Measurements from ENCODE around the gene DEK. TPM values are rescaled to one million over a fixed set of nuclear protein-coding genes. Genes with fewer than 3 reads are reported as not detected.

DEK gene
- total and polyA plus RNA-seq, 2 donors (not counting 1 experiment from before 2014, with no cell fraction given), result 13.6 to 114 TPM

- Histone ChIP-seq H3K79me2 (ENCODE audit: control insufficient read depth, insufficient read depth, low read length) (peaks cover 70% of the 10 kb centered on the region), H3K4me3 (ENCODE audit: control extremely low read depth in 1 of 5, extremely low read depth in 1 of 5, insufficient read depth in 1 of 5, low read depth in 2 of 5, low read length in 4 of 5) (peak overlapping the region; percentile 68 to 89 (median 83)), H3K9ac (ENCODE audit: low read length) (peak overlapping the region; percentile 83), H3K27ac (ENCODE audit: low read length in 2 of 2) (peak overlapping the region; percentile 62 to 85), H3K9me3 (ENCODE audit: control extremely low read depth in 1 of 3, control insufficient read depth in 2 of 3, insufficient read depth in 1 of 3, low read length in 2 of 3) (peaks cover 0 to 11% (median 4%) of the 10 kb centered on the region in 3 donors), H4K20me1 (ENCODE audit: control insufficient read depth, insufficient read depth, low read length, poor library complexity, severe bottlenecking) (peaks cover 28% of the 10 kb centered on the region), H3K4me1 (ENCODE audit: control insufficient read depth in 2 of 2, insufficient read depth in 2 of 2, low read length in 2 of 2) (peaks cover 42 to 44% of the 10 kb centered on the region in 2 donors), H3K27me3 (replicated peaks in 1 of 4; ENCODE audit: control extremely low read depth in 1 of 4, control insufficient read depth in 3 of 4, insufficient read depth in 4 of 4, low read length in 3 of 4) (peaks cover 0 to 3% (median 0%) of the 10 kb centered on the region in 4 experiments), H3K4me2 (replicated peaks; ENCODE audit: low read depth, low read length, poor library complexity, severe bottlenecking) (peak overlapping the region; percentile 87), H2AFZ (ENCODE audit: insufficient read depth, low read depth, low read length, poor library complexity, severe bottlenecking) (peak overlapping the region; percentile 86), H3K36me3 (replicated peaks in 1 of 2; ENCODE audit: control extremely low read depth in 1 of 2, control insufficient read depth in 1 of 2, extremely low read depth in 1 of 2, insufficient read depth in 2 of 2, low read length in 1 of 2) (peaks cover 0 to 1% of the 10 kb centered on the region in 2 experiments)
- intact Hi-C loops (cut with micrococcal nuclease), result loop anchor here (1.0 to 5.0 kb wide), 7 partner anchors 41 to 557 kb away; partner anchors contain the start of genes KIF13A, NUP153 and RNF144B
- H3K9me3 Mint-ChIP-seq (ENCODE audit: insufficient read depth), result no peaks in the 10 kb centered on the region
- H3K4me3 Mint-ChIP-seq, result peak overlapping the region; percentile 92
- under 1% methylated on average over 50 of the region's 50 CpGs for WGBS (ENCODE audit: insufficient coverage)
- POLR2A ChIA-PET, result no interaction called here
- H3K27me3 Mint-ChIP-seq, result no peaks in the 10 kb centered on the region
- DNase-seq (peak; percentile 61), ATAC-seq (ENCODE audit: low read depth) (peak; percentile 10)
- CTCF ChIA-PET, result no interaction called here
- H3K27ac Mint-ChIP-seq, result peak overlapping the region; percentile 94
- TF ChIP-seq CTCF (IDR thresholded peaks at IDR 0.05) (no peak), EZH2 (IDR thresholded peaks at IDR 0.05; ENCODE audit: borderline replicate concordance, insufficient read depth, low read depth, low read length, poor library complexity, severe bottlenecking) (no peak)
- peaks cover 52% of the 10 kb centered on the region for H3K4me1 Mint-ChIP-seq
These were observed 712 bp downstream of the DEK start for GRCh38 chr6:18263418-18264218.
